Fibroblast of skin of left quadriceps (primary cell): ENCODE results near the gene LONP1.

ENCODE experiments used
- DNase-seq, 2 experiments: peaks; one replicate each; pipeline ENCODE4 v3.0.0-alpha.2; 2013; ENCODE audit warnings: low read depth in 2 of 2

The LONP1 gene

GRCh38 chr19:5648464-5648863, 71.5 kb downstream of the LONP1 start:
- DNase-seq = no peak

- no peak for DNase-seq
These were observed 73.2 kb downstream of the LONP1 start for GRCh38 chr19:5646703-5647102.

- DNase-seq = no peak
These were observed 74.5 kb downstream of the LONP1 start for GRCh38 chr19:5645409-5645808.

GRCh38 chr19:5644037-5644436, 75.9 kb downstream of the LONP1 start:
- no peak for DNase-seq

GRCh38 chr19:5643060-5643459, 76.9 kb downstream of the LONP1 start:
- no peak for DNase-seq

- no peak for DNase-seq
These were observed 77.7 kb downstream of the LONP1 start for GRCh38 chr19:5642204-5642603.
